IMR-90 (cell line): ENCODE results near the gene NME7. TPM values are rescaled to one million over a fixed set of nuclear protein-coding genes. Genes with fewer than 3 reads are reported as not detected.

Source experiments
- ATAC-seq: fragments of 200-7000 bp; cut with Tn5 transposase; 2 replicates; pipeline ENCODE4 v1.9.1; 2020; ENCODE audit warnings: low read depth, mild to moderate bottlenecking, moderate library complexity
- BruUV-seq: library from RNA; stranded (reverse); fragments of 400-500 nt; replicated peaks from 2 replicates; lab custom pipeline; 2021; lab: Mats Ljungman, UMichigan
- CTCF ChIA-PET: fragments of 300-600 bp; formaldehyde crosslinking; extraction: SDS; loops from one replicate; lab custom pipeline; 2021; ENCODE audit warnings: antibody characterized with exemption; lab: Yijun Ruan, JAX
- POLR2A ChIA-PET: fragments of 300-600 bp; sonication (Branson Sonifier 250); formaldehyde crosslinking; loops from one replicate; lab custom pipeline; 2022; ENCODE audit warnings: antibody characterized with exemption; ENCODE audit not compliant: unreplicated experiment; lab: Charles Lee
- DNase-seq: peaks from one replicate; pipeline ENCODE4 v3.0.0; 2013
- H2AFZ ChIP-seq: replicated peaks from 2 replicates; pipeline ENCODE3; 2013; ENCODE audit warnings: low read length, mild to moderate bottlenecking; ENCODE audit not compliant: poor library complexity
- H2AK5ac ChIP-seq: 2 replicates; pipeline ENCODE4 v1.6.1; 2013; ENCODE audit warnings: low read depth, low read length, inconsistent platforms
- H2AK9ac ChIP-seq: replicated peaks from 2 replicates; pipeline ENCODE3; 2013; ENCODE audit warnings: mild to moderate bottlenecking, low read depth, low read length, moderate library complexity; ENCODE audit not compliant: poor library complexity
- H2BK120ac ChIP-seq: 2 replicates; pipeline ENCODE4 v1.6.1; 2013; ENCODE audit warnings: low read depth, low read length, inconsistent platforms
- H2BK15ac ChIP-seq: 3 replicates; pipeline ENCODE4 v1.6.1; 2013; ENCODE audit warnings: low read depth, low read length, inconsistent platforms
- H2BK20ac ChIP-seq: 2 replicates; pipeline ENCODE4 v1.6.1; 2013; ENCODE audit warnings: low read depth, mild to moderate bottlenecking, inconsistent platforms, low read length, moderate library complexity
- H2BK5ac ChIP-seq: 2 replicates; pipeline ENCODE4 v1.6.1; 2013; ENCODE audit warnings: mild to moderate bottlenecking, low read depth, low read length, inconsistent platforms; ENCODE audit not compliant: poor library complexity, severe bottlenecking
- H3K14ac ChIP-seq: replicated peaks from 2 replicates; pipeline ENCODE4 v1.6.1; 2013; ENCODE audit warnings: low read depth, low read length, inconsistent platforms
- H3K18ac ChIP-seq: 2 replicates; pipeline ENCODE4 v1.6.1; 2013; ENCODE audit warnings: low read depth, low read length, control low read depth
- H3K23ac ChIP-seq: 2 replicates; pipeline ENCODE4 v1.6.1; 2013; ENCODE audit warnings: low read depth, low read length, inconsistent platforms
- H3K27ac ChIP-seq: 2 replicates; pipeline ENCODE4 v1.5.1; 2013; ENCODE audit warnings: mild to moderate bottlenecking, control low read depth, low read length; ENCODE audit not compliant: insufficient read depth
- H3K27me3 ChIP-seq: 2 replicates; pipeline ENCODE4 v1.6.1; 2013; ENCODE audit warnings: low read length; ENCODE audit not compliant: control insufficient read depth, insufficient read depth
- H3K36me3 ChIP-seq: 2 replicates; pipeline ENCODE4 v1.6.1; 2013; ENCODE audit warnings: low read length, mixed read lengths; ENCODE audit not compliant: control insufficient read depth, insufficient read depth
- H3K4ac ChIP-seq: 2 replicates; pipeline ENCODE4 v1.6.1; 2013; ENCODE audit warnings: low read depth, low read length, inconsistent platforms
- H3K4me1 ChIP-seq: 2 replicates; pipeline ENCODE4 v1.6.1; 2013; ENCODE audit warnings: low read length, mixed read lengths; ENCODE audit not compliant: control insufficient read depth, insufficient read depth
- H3K4me2 ChIP-seq: 2 replicates; pipeline ENCODE4 v1.6.1; 2013; ENCODE audit warnings: low read depth, mild to moderate bottlenecking, control low read depth, low read length, moderate library complexity
- H3K4me3 ChIP-seq: 2 replicates; pipeline ENCODE4 v1.5.1; 2013; ENCODE audit warnings: low read depth, mild to moderate bottlenecking, control low read depth, low read length, moderate library complexity; ENCODE audit not compliant: insufficient read depth
- H3K56ac ChIP-seq: 2 replicates; pipeline ENCODE4 v1.6.1; 2013; ENCODE audit warnings: low read length, inconsistent platforms; ENCODE audit not compliant: insufficient read depth; ENCODE audit errors: extremely low read depth
- H3K79me1 ChIP-seq, 2 experiments: 2 replicates each; pipeline ENCODE4 v1.6.1; 2013; ENCODE audit warnings: low read length in 2 of 2, inconsistent platforms in 1 of 2, low read depth in 1 of 2
- H3K9ac ChIP-seq: 2 replicates; pipeline ENCODE4 v1.6.1; 2013; ENCODE audit warnings: low read depth, low read length, control low read depth
- H3K9me1 ChIP-seq: 2 replicates; pipeline ENCODE4 v1.6.1; 2013; ENCODE audit warnings: low read length, inconsistent platforms; ENCODE audit not compliant: insufficient read depth
- H3K9me3 ChIP-seq: 2 replicates; pipeline ENCODE4 v1.6.1; 2013; ENCODE audit warnings: low read length; ENCODE audit not compliant: control insufficient read depth, insufficient read depth
- H4K20me1 ChIP-seq: 2 replicates; pipeline ENCODE4 v1.6.1; 2013; ENCODE audit warnings: low read length, inconsistent platforms; ENCODE audit not compliant: insufficient read depth
- H4K5ac ChIP-seq: 2 replicates; pipeline ENCODE4 v1.6.1; 2013; ENCODE audit warnings: mild to moderate bottlenecking, low read depth, low read length, control low read depth
- H4K8ac ChIP-seq, 2 experiments: 2 replicates each; pipeline ENCODE4 v1.6.1; 2013; ENCODE audit warnings: low read depth in 2 of 2, low read length in 2 of 2, control low read depth in 1 of 2, inconsistent platforms in 1 of 2
- H4K91ac ChIP-seq: 2 replicates; pipeline ENCODE4 v1.6.1; 2013; ENCODE audit warnings: low read depth, low read length, inconsistent platforms; ENCODE audit not compliant: insufficient read depth
- CEBPB ChIP-seq: IDR thresholded peaks from 2 replicates; pipeline ENCODE4 v1.6.1; 2012; ENCODE audit warnings: low read depth, low read length, improper control_type of control experiment
- MAFK ChIP-seq: IDR thresholded peaks from 2 replicates; pipeline ENCODE4 v1.6.1; 2012; ENCODE audit warnings: low read depth, low read length, improper control_type of control experiment
- MAZ ChIP-seq: IDR thresholded peaks from 2 replicates; pipeline ENCODE4 v1.6.1; 2012; ENCODE audit warnings: low read depth, mild to moderate bottlenecking, low read length, improper control_type of control experiment, moderate library complexity, borderline replicate concordance
- POLR2A ChIP-seq: IDR thresholded peaks from 2 replicates; pipeline ENCODE4 v1.6.1; 2012; ENCODE audit warnings: mild to moderate bottlenecking, low read depth, low read length
- RFX5 ChIP-seq: IDR thresholded peaks from 2 replicates; pipeline ENCODE4 v1.8.0; 2012; ENCODE audit warnings: low read depth, mild to moderate bottlenecking, low read length, moderate library complexity
- WGBS, 2 experiments: methylation state at CpG; one replicate each; pipeline versions ENCODE4 v1.1.5 to v1.1.7; 2013; ENCODE audit warnings: missing lambda C conversion rate in 2 of 2; ENCODE audit not compliant: insufficient read length in 1 of 2; ENCODE audit errors: extremely low coverage in 2 of 2; 5-methylcytosine and 5-hydroxymethylcytosine counted together
- dilution Hi-C: fragments of 300-500 bp; cut with HindIII; formaldehyde crosslinking; loops from one replicate; pipeline ENCODE4 v1.14.3; 2018; ENCODE audit warnings: low sequenced_read_pairs; ENCODE audit not compliant: unreplicated experiment
- in situ Hi-C: fragments of 300-500 bp; cut with MboI; formaldehyde crosslinking; loops from 3 replicates; pipeline ENCODE4 v1.14.3; 2019; ENCODE audit warnings: low sequenced_read_pairs, inconsistent platforms, mixed read lengths
- intact Hi-C: fragments of 100-400 bp; cut with micrococcal nuclease; formaldehyde crosslinking; loops from 2 replicates; pipeline ENCODE4 v1.10.0; 2022
- polyA plus RNA-seq, 3 experiments: library from polyadenylated mRNA; depleted of rRNA; stranded (reverse); fragments of >200 nt; gene quantifications; 2 replicates each; pipeline ENCODE4 v1.2.3, GENCODE V29; 2012; ENCODE audit warnings: low replicate concordance in 1 of 3
- total RNA-seq: library from RNA; depleted of rRNA; stranded (reverse); fragments of >200 nt; gene quantifications from 2 replicates; pipeline ENCODE4 v1.2.3, GENCODE V29; 2012

Gene NME7
- total and polyA plus RNA-seq, 2 of the 4 experiments (the other 2 are of a cell fraction), result 18.3 to 22.4 TPM

GRCh38 chr1:169122976-169123375 lies 244.6 kb downstream of the NME7 start:
- Histone ChIP-seq H3K4me2 (no peak overlapping the region), H3K27ac (no peak overlapping the region), H2BK15ac (peak overlapping the region; percentile 31; the same call in 1 of the 3 replicates), H3K4ac (0 out of 2 replicates have a peak overlapping the region, but pooled peaks have one; percentile 5), H3K23ac (no peak overlapping the region), H3K79me1 (peaks cover 10 to 44% of the 10 kb centered on the region in 2 experiments), H3K9ac (no peak overlapping the region), H3K27me3 (no peaks in the 10 kb centered on the region), H4K91ac (no peak overlapping the region), H2AFZ (no peak overlapping the region), H3K4me3 (no peak overlapping the region), H4K5ac (no peak overlapping the region), H2AK9ac (no peak overlapping the region), H3K9me1 (peaks cover 17% of the 10 kb centered on the region), H3K4me1 (peaks cover 12% of the 10 kb centered on the region), H2BK120ac (no peak overlapping the region), H2BK5ac (no peak overlapping the region), H3K36me3 (peaks cover 1% of the 10 kb centered on the region; the same call in 1 of the 2 replicates), H3K18ac (no peak overlapping the region), H3K56ac (no peak overlapping the region), H4K8ac (no peak overlapping the region), H4K20me1 (no peaks in the 10 kb centered on the region), H3K14ac (no peak overlapping the region), H3K9me3 (no peaks in the 10 kb centered on the region), H2AK5ac (no peak overlapping the region), H2BK20ac (no peak overlapping the region)
- ChIA-PET CTCF (no interaction called here), POLR2A (no interaction called here)
- dilution Hi-C loops (no loop called here), in situ Hi-C loops (loop anchor here (25.0 kb wide), 2 partner anchors 986 to 1589 kb away; partner anchors contain the start of gene GPR161), intact Hi-C loops (no loop called here)
- DNase-seq (no peak), ATAC-seq (no peak)
- no TSS peak for BruUV-seq
- 57% methylated on average over 1 of the region's 6 CpGs; no CpG with 5 or more reads in 1 of the 2 experiments for WGBS, 2 experiments
- TF ChIP-seq MAZ, result no peak
- no peak for TF ChIP-seq CEBPB
- no peak for TF ChIP-seq RFX5
- no peak for TF ChIP-seq MAFK
- no peak for TF ChIP-seq POLR2A
